Right lobe of liver (tissue), 4 donors: Measurements from ENCODE around the gene MRPL14.

ENCODE experiments used
- CTCF ChIP-seq, 4 donors: fragments of 200-600 bp in 3 of 4; fragments of 450-650 bp in 1 of 4; IDR thresholded peaks; one replicate each; pipeline versions ENCODE4 v1.5.1 to v1.8.0; 2016 to 2022; ENCODE audit warnings: antibody characterized with exemption in 4 of 4, mild to moderate bottlenecking in 2 of 4
- POLR2A ChIP-seq: fragments of 450-650 bp; IDR thresholded peaks from one replicate; pipeline ENCODE4 v1.6.1; 2017; ENCODE audit warnings: antibody characterized with exemption, mild to moderate bottlenecking
- donor health status: DM: no; HTN: no; CAD: no.
- donor health status: DM: no; HTN: no; CAD: no.
- donor health status: DM: no; HTN: yes; CAD: no.

- TF ChIP-seq CTCF (IDR thresholded peaks at IDR 0.05) (no peak), POLR2A (no peak)
Observed at GRCh38 chr6:44176130-44176761, 49.0 kb upstream of the MRPL14 start.
